ENCODE measurements around the gene MLXIP.

- TF ChIP-seq CTCF (IDR thresholded peaks at IDR 0.05), result no peak
- TF ChIP-seq POLR2A (IDR thresholded peaks at IDR 0.05), result no peak
These were observed 106.5 kb downstream of the MLXIP start for GRCh38 chr12:122185079-122185478.

Measured in right lobe of liver (tissue), 4 donors.